Mesendoderm (in vitro differentiated cells): ENCODE results near the gene CDC37.

ENCODE experiments used
- DNase-seq: peaks from one replicate; pipeline ENCODE4 v3.0.0; 2013
- H2AK5ac ChIP-seq: 2 replicates; pipeline ENCODE4 v1.6.1; 2013; ENCODE audit warnings: low read length, inconsistent platforms
- H2BK120ac ChIP-seq: 2 replicates; pipeline ENCODE4 v1.6.1; 2013; ENCODE audit warnings: low read depth, mild to moderate bottlenecking, low read length, moderate library complexity, mixed read lengths
- H2BK15ac ChIP-seq: replicated peaks from 2 replicates; pipeline ENCODE4 v1.6.1; 2013; ENCODE audit warnings: low read depth, mild to moderate bottlenecking, moderate library complexity
- H2BK5ac ChIP-seq: 2 replicates; pipeline ENCODE4 v1.6.1; 2013; ENCODE audit warnings: low read length, inconsistent platforms
- H3K18ac ChIP-seq: 2 replicates; pipeline ENCODE4 v1.6.1; 2013; ENCODE audit warnings: mild to moderate bottlenecking, low read length, mixed read lengths
- H3K23ac ChIP-seq: one replicate; pipeline ENCODE4 v1.6.1; 2013; ENCODE audit warnings: low read length
- H3K27ac ChIP-seq: 2 replicates; pipeline ENCODE4 v1.5.1; 2013; ENCODE audit warnings: low read depth, mild to moderate bottlenecking, inconsistent platforms, low read length, moderate library complexity
- H3K27me3 ChIP-seq: 2 replicates; pipeline ENCODE4 v1.6.1; 2013; ENCODE audit warnings: low read length, control low read depth, mild to moderate bottlenecking, inconsistent platforms; ENCODE audit not compliant: insufficient read depth, poor library complexity
- H3K36me3 ChIP-seq: 2 replicates; pipeline ENCODE4 v1.6.1; 2013; ENCODE audit warnings: low read length, inconsistent platforms; ENCODE audit not compliant: control insufficient read depth, insufficient read depth
- H3K4ac ChIP-seq: one replicate; pipeline ENCODE4 v1.6.1; 2013; ENCODE audit warnings: low read depth, mild to moderate bottlenecking, low read length, moderate library complexity
- H3K4me1 ChIP-seq: 2 replicates; pipeline ENCODE4 v1.6.1; 2013; ENCODE audit warnings: low read depth, low read length, inconsistent platforms; ENCODE audit not compliant: control insufficient read depth
- H3K4me2 ChIP-seq: 2 replicates; pipeline ENCODE4 v1.6.1; 2013; ENCODE audit warnings: low read length
- H3K4me3 ChIP-seq: 2 replicates; pipeline ENCODE4 v1.5.1; 2013; ENCODE audit warnings: mild to moderate bottlenecking, low read length
- H3K56ac ChIP-seq: one replicate; pipeline ENCODE4 v1.6.1; 2013; ENCODE audit warnings: low read length
- H3K79me1 ChIP-seq: 2 replicates; pipeline ENCODE4 v1.6.1; 2013; ENCODE audit warnings: low read length, inconsistent platforms
- H3K79me2 ChIP-seq: 2 replicates; pipeline ENCODE4 v1.6.1; 2013; ENCODE audit warnings: mild to moderate bottlenecking, low read length; ENCODE audit not compliant: control insufficient read depth, insufficient read depth
- H3K9ac ChIP-seq: 2 replicates; pipeline ENCODE4 v1.6.1; 2013; ENCODE audit warnings: low read length, inconsistent platforms
- H4K5ac ChIP-seq: one replicate; pipeline ENCODE4 v1.6.1; 2013; ENCODE audit warnings: low read length
- H4K8ac ChIP-seq: one replicate; pipeline ENCODE4 v1.6.1; 2013; ENCODE audit warnings: low read depth, mild to moderate bottlenecking, control low read depth, low read length, moderate library complexity
- WGBS: extraction: QIAGEN DNeasy Blood & Tissue Kit; methylation state at CpG from one replicate; pipeline ENCODE4 v1.1.7; 2013; ENCODE audit warnings: low lambda C conversion rate, missing lambda C conversion rate; ENCODE audit not compliant: insufficient coverage; ENCODE audit errors: extremely low coverage; 5-methylcytosine and 5-hydroxymethylcytosine counted together

Gene CDC37

GRCh38 chr19:10356431-10356830, 46.9 kb downstream of the CDC37 start:
- Histone ChIP-seq H2BK120ac (no peak overlapping the region), H3K36me3 (no peaks in the 10 kb centered on the region), H2AK5ac (no peak overlapping the region), H3K27me3 (no peaks in the 10 kb centered on the region), H3K4ac (no peak overlapping the region), H2BK15ac (no peak overlapping the region), H2BK5ac (no peak overlapping the region), H3K4me2 (no peak overlapping the region), H4K5ac (no peak overlapping the region), H3K4me3 (no peak overlapping the region), H3K9ac (no peak overlapping the region), H3K23ac (no peak overlapping the region), H3K56ac (no peak overlapping the region), H3K4me1 (peaks cover 3% of the 10 kb centered on the region), H4K8ac (no peak overlapping the region), H3K79me2 (no peaks in the 10 kb centered on the region), H3K79me1 (no peaks in the 10 kb centered on the region), H3K18ac (no peak overlapping the region), H3K27ac (no peak overlapping the region)
- WGBS, result no CpG with 5 or more reads among the region's 12 CpGs
- DNase-seq, result no peak

- Histone ChIP-seq H3K4ac (no peak overlapping the region), H3K4me1 (peaks cover 3% of the 10 kb centered on the region), H2BK15ac (no peak overlapping the region), H2BK5ac (no peak overlapping the region), H3K4me2 (peak overlapping the region; percentile 96), H4K8ac (no peak overlapping the region), H3K27me3 (no peaks in the 10 kb centered on the region), H3K27ac (no peak overlapping the region), H3K9ac (peak overlapping the region; percentile 81), H2BK120ac (no peak overlapping the region), H3K23ac (no peak overlapping the region), H3K79me1 (no peaks in the 10 kb centered on the region), H4K5ac (no peak overlapping the region), H3K18ac (no peak overlapping the region), H3K56ac (peak overlapping the region; percentile 89), H2AK5ac (no peak overlapping the region), H3K79me2 (no peaks in the 10 kb centered on the region), H3K4me3 (no peak overlapping the region), H3K36me3 (no peaks in the 10 kb centered on the region)
- WGBS, result no CpG with 5 or more reads among the region's 32 CpGs
- DNase-seq, result peak; percentile 97
Observed at GRCh38 chr19:10353793-10354391, 49.5 kb downstream of the CDC37 start.

DNA sequence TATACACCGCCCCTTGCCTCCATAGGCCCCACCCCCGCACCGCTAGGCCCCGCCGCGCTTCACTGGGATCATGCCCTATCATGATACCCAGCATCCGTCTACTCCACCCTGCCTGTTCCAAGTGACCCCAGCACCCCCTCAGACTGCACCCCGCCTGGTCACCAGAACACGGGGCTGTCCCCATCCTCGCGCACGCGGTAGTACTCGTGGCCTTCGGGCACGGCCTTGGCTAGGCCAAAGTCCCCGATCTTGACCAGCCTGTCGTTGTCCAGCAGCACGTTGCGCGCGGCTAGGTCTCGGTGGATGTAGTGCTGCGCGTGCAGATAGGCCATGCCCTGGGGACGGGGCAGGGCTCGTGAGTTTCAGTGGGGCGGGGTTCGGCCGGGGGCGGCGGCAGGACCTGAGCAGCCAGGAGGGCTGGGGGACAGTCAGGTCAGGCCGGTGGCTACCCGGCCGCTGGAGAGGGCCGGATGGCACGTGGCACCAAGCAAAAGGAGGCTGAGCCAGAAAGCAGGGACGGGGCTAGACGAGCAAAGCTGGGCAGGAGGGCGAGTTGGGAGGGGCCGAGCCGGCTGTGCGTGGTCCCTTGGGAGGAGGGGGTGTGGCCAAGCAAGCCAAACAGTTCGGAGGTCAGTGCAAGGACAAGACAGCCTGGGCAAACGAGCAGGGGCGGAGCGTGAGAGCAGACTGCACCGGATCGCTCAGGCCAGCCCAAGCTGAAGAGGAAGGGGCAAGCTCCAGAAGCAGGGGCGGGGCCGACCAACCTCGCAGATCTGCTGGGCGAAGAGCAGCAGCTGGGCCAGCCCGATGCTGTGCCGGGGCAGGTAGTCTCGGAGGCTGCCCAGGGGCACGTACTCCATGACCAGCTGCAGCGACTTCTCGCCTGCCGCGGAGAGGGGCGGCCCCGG, 50.3 kb downstream of the CDC37 start:
- Histone ChIP-seq H3K36me3 (no peaks in the 10 kb centered on the region), H3K9ac (peak overlapping the region; percentile 81), H3K79me1 (no peaks in the 10 kb centered on the region), H2AK5ac (no peak overlapping the region), H2BK120ac (no peak overlapping the region), H3K4me2 (peak overlapping the region; percentile 96), H3K4me3 (peak overlapping the region; percentile 23), H4K5ac (no peak overlapping the region), H3K4ac (no peak overlapping the region), H3K27ac (no peak overlapping the region), H3K79me2 (no peaks in the 10 kb centered on the region), H3K18ac (no peak overlapping the region), H3K56ac (peak overlapping the region; percentile 89), H3K23ac (no peak overlapping the region), H4K8ac (no peak overlapping the region), H3K4me1 (peaks cover 3% of the 10 kb centered on the region), H3K27me3 (no peaks in the 10 kb centered on the region), H2BK5ac (no peak overlapping the region), H2BK15ac (no peak overlapping the region)
- peak; percentile 94 for DNase-seq
- no CpG with 5 or more reads among the region's 63 CpGs for WGBS

DNA sequence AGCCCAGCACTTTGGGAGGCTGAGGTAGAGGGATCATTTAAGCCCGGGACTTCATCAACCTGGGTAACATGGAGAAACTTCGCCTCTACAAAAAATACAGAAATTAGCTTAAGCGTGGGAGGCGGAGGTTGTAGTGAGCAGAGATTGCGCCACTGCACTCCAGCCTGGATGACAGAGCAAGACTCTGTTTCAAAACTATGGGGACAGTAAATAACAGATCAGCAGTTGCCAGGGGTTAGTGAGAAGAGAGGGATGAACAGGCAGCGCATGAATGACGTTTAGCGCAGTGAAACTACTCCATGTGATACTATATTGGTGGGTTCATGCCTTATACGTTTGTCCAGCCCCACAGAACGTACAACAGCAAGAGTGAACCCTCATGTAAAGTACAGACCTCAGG, 56.8 kb downstream of the CDC37 start:
- Histone ChIP-seq H2AK5ac (no peak overlapping the region), H3K56ac (no peak overlapping the region), H2BK15ac (no peak overlapping the region), H3K36me3 (no peaks in the 10 kb centered on the region), H3K79me1 (no peaks in the 10 kb centered on the region), H4K8ac (no peak overlapping the region), H2BK120ac (no peak overlapping the region), H3K23ac (no peak overlapping the region), H3K27ac (no peak overlapping the region), H4K5ac (no peak overlapping the region), H3K27me3 (no peaks in the 10 kb centered on the region), H3K9ac (no peak overlapping the region), H3K4me2 (no peak overlapping the region), H3K4me3 (no peak overlapping the region), H3K79me2 (no peaks in the 10 kb centered on the region), H3K18ac (no peak overlapping the region), H2BK5ac (no peak overlapping the region), H3K4ac (no peak overlapping the region), H3K4me1 (no peaks in the 10 kb centered on the region)
- WGBS, result no CpG with 5 or more reads among the region's 10 CpGs
- DNase-seq, result no peak

DNA sequence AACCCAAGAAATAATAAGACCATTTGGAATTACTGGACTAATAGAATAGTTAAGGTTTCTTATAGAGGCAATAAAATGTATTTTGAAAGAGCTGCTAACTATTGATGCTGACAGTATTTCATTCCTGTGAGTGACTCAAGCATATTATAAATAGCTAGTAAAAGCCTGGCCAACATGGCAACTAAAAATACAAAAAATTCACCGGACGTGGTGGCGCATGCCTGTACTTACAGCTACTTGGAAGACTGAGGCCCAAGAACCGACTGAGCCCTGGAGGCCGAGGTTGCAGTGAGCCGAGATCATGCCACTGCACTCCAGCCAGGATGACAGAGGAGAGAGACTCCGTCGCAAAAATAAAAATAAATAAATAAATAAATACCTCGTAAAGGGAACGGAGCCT, 58.6 kb downstream of the CDC37 start:
- no peak overlapping the region for H3K23ac ChIP-seq
- no peak overlapping the region for H3K18ac ChIP-seq
- H4K8ac ChIP-seq, result no peak overlapping the region
- H3K79me2 ChIP-seq, result no peaks in the 10 kb centered on the region
- no peak overlapping the region for H3K4me3 ChIP-seq
- no peaks in the 10 kb centered on the region for H3K27me3 ChIP-seq
- H3K79me1 ChIP-seq, result no peaks in the 10 kb centered on the region
- H4K5ac ChIP-seq, result no peak overlapping the region
- H3K9ac ChIP-seq, result no peak overlapping the region
- no peak overlapping the region for H2BK15ac ChIP-seq
- no peak overlapping the region for H3K4ac ChIP-seq
- H2BK5ac ChIP-seq, result no peak overlapping the region
- H3K36me3 ChIP-seq, result no peaks in the 10 kb centered on the region
- no peak overlapping the region for H3K56ac ChIP-seq
- no peaks in the 10 kb centered on the region for H3K4me1 ChIP-seq
- no CpG with 5 or more reads among the region's 10 CpGs for WGBS
- no peak overlapping the region for H3K27ac ChIP-seq
- H3K4me2 ChIP-seq, result no peak overlapping the region
- DNase-seq, result no peak
- H2AK5ac ChIP-seq, result no peak overlapping the region
- H2BK120ac ChIP-seq, result no peak overlapping the region
